ENCODE measurements around the gene SBNO2.

The SBNO2 gene

DNA sequence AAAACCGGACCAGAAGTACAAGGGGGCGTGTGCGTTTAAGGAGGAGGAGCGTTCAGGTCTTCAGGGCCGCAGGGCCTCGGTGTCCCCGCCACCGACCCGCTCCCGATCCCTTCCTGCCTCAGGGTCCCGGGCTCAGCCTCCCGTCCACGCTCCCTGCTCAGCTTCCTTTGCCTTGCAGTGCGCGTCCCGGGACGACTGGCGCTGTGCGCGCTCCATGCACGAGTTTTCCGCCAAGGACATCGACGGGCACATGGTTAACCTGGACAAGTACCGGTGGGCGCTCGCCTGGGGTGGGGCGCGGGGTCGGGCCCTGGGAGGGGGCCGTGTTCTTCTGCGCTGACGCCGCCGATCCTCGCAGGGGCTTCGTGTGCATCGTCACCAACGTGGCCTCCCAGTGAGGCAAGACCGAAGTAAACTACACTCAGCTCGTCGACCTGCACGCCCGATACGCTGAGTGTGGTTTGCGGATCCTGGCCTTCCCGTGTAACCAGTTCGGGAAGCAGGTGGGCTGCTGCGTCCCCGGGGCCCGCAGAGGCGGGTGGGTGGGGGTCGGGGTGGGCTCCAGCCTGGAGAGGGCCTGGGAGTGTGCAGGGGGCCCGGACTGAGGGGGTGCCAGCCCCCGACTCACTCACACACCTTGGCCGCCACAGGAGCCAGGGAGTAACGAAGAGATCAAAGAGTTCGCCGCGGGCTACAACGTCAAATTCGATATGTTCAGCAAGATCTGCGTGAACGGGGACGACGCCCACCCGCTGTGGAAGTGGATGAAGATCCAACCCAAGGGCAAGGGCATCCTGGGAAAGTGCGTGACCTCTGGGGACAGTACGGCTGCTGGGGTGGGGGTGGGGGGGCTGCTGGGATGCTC is 68.8 kb downstream of the SBNO2 start:
- DNase-seq (ENCODE audit: low spot score): no peak

DNA sequence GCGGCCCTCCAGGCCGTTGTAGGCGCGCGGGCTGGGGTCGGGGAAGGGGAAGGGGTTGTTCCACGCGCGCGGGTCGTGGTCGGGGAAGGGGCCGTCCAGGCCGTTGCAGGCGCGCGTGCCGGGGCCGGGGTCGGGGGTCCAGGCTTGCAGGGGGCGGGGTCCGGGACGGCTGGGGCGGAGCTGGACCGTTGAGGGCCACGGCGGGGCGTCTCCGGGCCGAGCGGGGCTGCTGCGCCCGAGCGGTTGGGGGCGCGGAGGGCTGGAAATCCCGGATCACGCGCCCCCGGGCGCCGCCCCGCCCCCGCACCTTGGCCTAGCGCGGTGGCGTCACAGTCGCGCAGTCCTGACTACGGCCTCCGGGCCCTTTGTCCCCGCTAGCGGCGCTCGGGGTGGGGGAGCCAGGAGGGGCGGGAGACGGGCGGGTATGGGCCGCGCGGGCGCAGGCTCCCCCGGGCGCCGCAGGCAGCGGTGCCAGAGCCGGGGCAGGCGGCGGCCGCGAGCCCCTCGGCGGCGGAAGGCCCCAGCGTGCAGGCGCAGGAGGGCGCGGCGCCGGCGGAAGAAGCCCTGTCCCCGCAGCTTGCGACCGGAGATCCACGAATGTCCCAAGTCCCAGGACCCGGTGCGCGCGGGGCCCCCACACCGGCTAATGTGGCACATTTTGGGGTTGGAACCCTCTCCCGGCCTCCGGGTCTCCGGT is 69.6 kb downstream of the SBNO2 start:
- DNase-seq (ENCODE audit: low spot score): peak; percentile 54

DNA sequence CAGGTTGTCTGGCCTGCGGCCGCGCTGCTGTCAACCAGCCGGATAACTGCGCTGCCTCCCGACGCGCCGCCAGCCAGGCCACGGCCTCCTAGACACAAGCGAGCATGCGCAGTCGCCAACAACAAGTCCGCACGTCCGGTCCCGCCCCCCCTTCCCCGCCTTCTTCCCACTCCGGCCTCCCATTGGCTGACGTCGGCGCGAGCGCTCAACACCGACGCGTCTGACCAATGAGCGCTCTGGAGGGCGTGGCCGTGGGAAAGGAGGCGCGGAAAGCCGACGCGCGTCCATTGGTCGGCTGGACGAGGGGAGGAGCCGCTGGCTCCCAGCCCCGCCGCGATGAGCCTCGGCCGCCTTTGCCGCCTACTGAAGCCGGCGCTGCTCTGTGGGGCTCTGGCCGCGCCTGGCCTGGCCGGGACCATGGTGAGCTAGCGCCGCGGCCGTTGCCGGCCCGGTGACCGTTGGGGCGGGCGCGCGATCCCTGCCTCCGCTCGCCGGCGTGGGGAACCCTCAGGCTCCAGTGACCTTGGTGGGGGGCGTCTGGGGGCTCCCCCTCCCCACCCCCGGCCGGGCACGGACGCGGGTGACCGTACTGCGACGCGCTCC is 70.3 kb downstream of the SBNO2 start, which contains the start of gene GPX4:
Gene GPX4, plus strand, starts transcription at position 287 of the 603 bp plus-strand sequence. Its CDS starts 50 bp downstream, at position 337.
- DNase-seq (ENCODE audit: low spot score): peak; percentile 99

DNA sequence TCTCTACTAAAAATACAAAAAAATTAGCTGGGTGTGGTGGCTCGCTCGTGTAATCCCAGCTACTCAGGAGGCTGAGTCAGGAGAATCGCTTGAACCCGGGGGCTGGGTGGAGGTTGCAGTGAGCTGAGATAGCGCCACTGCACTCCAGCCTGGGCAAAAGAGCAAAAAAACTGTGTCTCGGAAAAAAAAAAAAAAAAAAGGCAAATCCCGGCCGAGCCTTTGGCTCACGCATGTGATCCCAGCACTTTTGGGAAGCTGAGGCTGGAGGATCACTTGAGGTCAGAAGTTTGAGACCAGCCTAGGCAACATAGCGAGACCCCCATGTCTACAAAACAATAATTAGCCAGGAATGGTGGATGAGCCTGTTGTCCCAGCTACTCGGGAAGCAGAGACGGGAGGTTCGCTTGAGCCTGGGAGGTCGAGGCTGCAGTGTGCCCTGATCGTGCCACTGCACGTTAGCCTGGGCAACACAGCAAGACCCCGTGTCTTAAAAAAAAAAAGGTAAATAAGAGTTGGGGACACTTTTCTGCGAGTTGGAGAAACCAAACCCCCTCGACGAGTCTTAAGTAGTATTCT is 70.8 kb downstream of the SBNO2 start:
- DNase-seq (ENCODE audit: low spot score): no peak

DNA sequence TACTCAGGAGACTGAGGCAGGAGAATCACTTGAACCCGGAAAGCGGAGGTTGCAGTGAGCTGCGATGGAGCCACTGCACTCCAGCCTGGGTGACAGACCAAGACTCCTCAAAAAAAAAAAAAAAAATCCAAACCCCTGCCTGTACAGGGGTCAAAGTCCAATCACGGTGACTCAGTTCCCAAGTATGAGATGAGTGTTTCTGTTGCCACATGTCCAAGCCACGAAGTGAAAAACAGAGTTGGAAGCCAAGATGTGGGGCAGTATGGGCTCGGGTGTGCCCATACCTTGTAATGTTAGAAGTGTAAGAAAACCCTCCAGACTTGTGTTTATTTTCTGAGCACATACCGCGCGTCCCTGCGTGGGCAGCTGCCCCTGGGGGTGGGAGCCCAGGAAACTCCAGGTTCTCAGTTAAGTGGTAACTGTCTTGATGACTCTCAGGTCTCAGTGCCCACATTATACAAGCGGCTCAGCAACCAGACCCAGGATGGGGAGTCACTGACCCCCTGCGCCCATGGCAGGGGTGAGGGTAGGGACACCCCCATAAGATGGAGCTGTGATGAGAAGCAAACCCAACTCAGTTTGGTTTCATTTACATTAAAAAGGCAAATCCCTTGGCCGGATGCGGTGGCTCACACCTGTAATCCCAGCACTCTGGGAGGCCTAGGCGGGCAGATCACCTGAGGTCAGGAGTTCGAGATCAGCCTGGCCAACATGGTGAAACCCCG is 71.5 kb downstream of the SBNO2 start:
- no peak for DNase-seq (ENCODE audit: low spot score)

DNA sequence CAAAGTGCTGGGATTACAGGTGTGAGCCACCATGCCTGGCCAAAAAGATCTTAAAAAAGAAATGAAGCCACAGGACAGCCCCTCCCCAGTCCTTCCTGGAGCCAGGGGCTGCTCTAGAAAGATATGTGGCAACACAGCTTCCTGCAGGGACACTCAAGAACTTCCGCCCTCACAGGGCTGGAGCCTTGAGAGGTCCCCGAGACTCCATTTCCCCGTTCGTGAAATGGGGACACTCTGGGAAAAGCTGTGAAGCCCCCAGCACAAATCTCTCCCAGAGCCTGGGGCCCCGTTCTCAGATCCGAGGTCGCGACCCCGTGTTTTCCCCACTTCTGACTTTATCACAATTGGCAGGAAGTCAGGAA is 72.8 kb downstream of the SBNO2 start:
- DNase-seq (ENCODE audit: low spot score): no peak

DNA sequence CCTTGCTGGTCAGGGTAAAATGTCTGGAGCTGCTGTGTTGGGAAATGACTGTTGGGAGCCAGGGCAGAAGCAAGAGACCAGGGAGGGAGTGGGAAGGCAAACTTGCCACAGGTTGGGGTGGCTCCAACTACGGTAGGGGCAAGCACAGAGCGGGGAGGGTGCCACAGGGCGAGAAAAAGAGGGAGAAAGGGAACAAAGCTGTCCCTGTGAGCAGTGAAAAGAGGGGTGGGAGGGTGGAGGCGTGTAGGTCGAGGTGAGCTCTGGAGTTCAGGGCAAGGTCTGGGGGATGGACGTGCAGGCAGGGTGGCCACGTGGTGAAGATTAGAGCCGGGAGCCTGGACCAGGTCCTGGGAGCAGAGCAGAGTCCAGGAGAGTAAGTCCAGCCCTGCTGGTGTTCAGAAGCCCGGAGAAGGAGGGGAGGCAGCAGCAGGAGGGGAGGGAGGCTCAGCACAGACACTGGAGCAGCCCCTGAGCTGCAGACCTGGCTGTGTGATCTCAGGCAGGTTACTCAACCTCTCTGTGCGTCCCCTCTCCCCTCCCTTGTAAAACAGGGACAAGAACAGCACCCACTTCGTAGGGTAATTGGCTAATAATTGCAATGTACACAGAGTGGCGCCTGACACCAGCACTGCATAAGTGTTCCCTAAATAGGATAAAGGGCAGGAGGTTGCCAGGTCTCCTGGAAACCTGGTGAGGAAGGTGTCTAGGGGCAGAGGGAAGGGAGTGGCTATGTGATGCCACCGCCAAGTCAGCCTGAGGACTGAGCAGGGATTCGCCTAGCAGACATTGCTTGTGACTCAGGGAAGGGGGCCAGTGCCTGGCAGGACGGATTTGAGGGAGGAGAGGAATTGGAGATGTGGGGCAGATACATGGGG is 75.7 kb downstream of the SBNO2 start:
- no peak for DNase-seq (ENCODE audit: low spot score)

DNA sequence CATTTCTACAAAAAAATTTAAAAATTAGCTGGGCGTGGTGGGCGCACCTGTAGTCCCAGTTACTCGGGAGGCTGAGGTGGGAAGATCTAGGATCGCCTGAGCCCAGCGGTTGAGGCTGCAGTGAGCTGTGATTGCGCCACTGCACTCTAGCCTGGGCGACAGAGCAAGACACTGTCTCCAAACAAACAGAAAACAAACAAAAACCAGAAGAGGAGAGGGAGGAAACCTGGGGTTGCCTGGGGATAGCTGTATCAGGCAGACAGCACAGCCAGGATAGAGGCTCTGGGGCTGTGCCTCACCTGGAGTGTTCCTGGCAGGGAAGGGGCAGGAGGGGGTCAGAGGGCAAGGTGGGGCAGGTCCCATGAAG is 76.3 kb downstream of the SBNO2 start:
- DNase-seq (ENCODE audit: low spot score): no peak

DNA sequence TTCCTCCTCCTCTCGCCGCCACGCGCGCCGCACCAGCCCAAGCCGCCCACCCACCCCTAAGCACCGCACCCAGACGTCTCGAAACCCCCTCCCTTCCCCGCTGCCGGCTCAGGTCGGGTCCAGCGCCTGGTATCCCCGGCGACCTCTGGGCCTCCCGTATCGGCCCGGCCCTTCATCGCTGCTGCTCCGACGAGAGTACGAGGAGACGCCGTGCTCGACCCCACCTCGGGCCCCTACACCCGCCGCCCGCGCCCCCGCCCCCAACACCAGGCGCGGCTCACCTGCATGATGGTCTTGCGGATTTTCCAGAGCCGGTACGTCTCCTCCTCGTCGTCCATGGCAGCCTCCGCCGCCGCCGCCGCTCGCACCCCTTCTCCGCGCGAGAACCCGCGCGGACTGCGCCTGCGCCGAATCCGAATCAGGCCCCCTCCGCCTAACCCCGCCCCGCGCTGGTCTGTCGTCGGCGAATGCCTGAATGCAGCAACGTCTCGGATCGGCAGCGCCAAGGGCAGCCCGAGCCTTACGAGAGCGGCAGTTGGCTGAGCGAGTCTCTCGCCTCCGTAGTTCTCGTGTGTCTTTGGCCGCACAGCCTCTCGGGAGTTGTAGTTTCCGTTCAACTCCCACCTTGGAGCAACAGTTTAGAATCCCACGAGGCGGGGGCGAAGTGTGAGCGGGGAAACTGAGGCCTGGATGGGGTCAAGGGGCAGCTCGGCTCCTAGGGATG is 78.9 kb downstream of the SBNO2 start, which contains the start of gene POLR2E:
Gene POLR2E, minus strand, starts transcription at position 398 of the 724 bp plus-strand sequence. Its CDS starts 60 bp downstream, at position 338.
- DNase-seq (ENCODE audit: low spot score): peak; percentile 99

DNA sequence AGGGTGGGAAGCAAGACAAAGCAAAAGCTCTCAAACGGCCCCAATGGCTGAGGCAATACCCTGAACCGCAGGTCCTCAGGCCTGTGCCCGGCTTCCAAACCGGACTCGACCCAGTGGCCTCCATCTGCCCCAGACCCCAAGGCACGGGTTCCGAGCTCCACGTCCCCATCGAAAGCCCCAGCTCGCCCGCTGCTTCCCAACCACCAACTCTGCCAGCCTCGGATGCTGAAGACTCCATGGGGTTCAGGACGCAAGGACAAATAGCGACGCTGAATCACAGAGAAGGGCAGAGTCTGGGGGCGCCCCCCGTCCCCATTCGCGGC is 79.5 kb downstream of the SBNO2 start:
- DNase-seq (ENCODE audit: low spot score): no peak

DNA sequence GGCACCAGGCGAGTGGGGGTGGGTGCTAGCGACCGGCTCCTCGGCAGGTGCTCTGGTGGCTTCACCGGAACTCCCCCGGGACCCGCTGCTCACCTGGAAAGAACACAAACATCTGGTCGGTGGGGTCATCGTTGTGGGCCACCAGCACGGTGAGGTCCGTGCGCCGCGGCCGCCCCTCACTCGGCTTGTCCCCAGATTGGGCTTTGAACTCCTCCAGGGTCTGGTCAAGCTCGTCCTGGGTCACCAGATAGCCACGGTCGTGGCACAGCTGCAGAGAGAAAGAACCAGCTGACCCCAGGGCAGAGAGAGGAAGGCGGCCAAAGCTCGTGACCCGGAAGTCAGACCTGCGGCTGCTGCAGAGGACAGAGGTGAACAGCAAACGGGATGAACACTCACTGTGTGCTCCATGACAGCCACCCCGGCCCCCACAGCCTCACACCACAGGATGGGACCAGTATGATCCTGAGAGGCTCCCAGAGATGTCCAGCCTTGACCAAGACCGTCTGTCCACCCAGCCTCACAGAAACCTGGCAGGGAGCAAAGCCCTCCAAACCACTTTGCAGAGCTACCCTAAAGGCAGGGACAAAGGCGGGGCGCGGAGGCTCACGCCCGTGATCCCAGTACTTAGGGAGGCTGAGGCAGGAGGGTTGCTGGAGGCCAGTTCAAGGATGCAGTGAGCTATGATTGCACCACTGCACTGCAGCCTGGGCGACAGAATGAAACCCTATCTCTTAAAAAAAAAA is 80.1 kb downstream of the SBNO2 start:
- DNase-seq (ENCODE audit: low spot score): no peak

DNA sequence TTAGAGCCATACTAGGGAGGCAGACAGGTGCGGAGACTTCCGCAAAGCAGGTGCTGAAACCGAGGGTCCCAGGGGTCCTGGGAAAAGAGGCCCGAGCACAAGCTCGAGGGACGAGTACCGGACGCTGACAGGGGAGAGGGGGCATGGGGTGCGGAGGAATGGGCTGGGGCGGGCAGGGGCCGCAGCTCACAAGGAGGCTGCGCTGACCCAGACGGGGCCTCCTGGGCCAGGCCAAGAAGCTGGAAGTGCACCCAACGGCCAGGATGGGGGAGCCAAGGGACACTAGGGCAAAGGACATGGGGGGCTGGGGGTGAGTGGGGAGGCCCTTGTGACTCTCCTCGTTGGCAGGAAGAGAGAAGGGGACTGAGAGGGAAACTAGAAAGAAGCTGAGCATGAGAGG is 80.7 kb downstream of the SBNO2 start:
- DNase-seq (ENCODE audit: low spot score): no peak

DNA sequence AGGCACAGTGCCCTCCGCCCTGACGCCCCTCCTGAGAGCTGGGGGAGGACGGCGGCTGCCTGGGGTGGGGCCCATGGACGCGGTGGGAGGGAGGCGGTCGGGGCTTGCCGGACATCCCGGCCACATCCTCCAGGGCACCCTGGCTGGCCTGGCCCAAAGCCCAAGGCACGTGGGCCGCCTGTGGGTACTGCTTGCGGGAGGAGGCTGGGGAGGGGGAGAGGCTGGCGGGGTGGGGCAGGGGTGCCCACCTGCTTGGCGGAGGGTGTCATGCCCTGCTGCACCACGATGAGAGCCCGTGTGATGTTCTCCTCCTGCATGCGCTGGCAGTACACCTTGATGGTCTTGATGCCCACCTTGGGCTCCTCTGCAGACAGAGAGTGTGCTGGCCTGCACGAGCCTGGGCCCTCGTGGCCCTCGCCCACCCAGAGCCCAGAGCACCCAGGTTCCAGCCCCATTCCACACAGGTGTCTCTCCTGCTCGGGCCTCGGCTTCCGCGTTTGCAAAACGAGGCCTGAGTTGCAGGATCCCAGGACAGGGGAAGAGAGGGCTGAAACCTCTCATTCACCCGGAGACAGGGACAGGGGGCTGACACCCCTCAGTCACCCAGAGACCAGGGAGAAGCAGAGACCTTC is 82.4 kb downstream of the SBNO2 start:
- DNase-seq (ENCODE audit: low spot score): no peak

DNA sequence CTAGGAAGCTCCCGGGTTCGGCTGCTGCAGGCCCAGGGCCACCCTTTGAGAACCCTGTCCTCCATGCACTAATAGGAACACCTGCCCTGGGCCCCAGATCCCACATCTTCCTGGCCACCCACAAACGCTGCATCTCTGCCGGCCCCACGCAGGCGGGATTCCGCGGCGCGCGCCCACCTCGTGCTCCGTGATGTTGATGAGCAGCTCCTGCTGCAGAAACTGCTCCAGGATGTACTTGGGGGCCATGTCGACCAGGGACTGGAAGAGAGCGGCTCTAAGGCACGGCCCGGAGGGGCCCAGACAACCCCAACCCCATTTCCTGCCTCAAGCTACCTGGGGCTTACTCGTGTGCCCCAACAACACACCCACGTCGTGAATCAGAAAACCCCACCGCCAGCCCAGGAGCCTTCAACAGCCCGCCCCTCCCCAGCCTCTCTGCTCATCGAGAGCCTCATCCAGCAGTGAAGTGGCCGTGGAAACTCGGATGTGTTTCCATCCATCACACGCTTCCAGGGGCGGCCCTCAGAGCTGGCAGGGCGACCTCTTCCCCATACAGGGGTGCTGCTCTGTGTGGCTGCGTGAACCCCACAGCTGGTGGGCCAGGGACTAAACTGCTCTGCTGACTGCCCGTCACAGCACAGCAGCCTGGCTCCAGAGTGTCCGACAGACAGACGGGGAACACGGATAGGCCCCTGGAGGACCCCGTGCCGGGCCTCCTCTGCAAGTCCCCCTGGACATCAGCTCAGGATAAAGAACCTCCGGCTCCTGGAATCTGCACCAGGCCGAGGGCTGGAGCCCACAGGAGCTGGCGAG is 83.1 kb downstream of the SBNO2 start:
- DNase-seq (ENCODE audit: low spot score): no peak

DNA sequence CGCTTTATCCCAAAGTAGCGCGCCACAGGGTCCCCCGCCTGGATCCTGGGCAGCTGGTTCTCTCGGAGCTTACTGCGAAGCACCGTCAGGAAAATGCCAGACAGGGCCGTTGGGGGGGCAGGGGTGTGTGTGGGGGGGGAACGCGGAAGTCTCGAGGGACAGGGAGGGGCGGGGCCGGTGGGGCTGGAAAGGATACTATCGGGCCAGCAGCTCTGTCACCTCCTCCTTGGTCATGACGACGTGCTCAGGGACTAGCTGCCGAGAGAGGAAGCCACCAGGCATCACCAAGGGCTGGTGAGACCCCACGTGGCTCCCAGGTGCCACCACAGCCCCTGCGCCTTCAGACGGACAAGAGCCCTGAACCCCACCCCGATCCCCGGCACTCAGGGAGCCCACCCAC is 84.2 kb downstream of the SBNO2 start:
- DNase-seq (ENCODE audit: low spot score): no peak

DNA sequence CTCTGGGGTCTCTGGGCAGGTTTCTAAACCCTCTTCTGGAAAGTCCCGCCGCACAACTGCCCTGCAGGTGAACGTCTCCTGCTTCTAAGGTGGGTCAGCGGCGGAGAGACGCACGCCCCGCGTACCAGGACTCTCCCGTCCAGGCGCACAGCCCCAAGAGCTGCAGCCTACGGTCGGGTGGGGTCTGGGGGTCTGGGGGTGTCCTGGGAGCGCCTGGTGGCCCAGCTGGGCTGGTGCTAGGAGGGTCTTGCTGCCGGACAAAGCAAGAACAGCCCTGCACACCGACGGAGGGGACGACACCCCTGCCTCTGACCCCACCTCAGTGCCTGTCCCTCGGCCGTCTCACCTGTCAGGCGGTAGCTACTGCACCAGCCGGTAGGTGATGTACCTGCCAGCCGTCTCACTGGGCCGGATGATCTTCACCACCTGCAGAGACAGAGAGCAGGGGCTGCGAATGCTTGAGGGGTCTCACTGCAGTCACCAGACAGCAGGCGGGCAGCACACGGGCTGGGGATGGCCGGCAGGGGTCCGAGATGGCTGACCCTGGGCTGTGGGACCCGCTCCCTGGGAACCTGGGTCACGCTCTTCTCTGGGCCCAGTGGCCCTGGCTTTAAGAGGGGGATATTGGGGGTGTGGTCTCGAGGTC is 84.8 kb downstream of the SBNO2 start:
- DNase-seq (ENCODE audit: low spot score): no peak

DNA sequence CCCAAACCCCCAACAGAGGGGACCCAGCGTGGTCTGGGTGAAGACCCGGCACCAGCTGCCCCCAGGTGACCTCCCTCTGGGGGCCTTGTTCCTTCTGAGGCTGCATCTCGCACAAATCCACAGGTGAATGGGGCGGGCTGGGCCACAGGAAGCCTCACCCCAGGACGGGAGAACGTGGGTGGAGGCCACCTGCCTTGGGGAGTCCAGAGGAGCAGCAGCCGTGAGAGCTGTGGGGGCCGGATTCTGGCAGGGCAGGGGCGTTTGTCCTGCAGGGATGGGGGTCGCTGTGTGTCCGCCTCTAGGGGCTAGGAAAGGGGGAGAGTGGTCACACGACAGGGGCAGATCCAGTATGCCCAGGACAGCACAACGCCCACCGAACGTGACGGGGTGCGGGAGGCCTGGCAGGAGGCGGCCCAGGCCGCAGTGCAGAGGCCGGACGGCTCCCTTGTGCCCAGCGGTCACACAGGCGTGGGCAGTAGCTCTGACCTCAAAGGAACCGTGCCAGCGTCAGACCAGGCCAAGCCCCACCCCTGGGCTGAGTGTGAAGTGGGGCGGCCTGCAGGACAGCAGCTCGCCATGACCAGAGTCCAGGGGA is 85.6 kb downstream of the SBNO2 start:
- DNase-seq (ENCODE audit: low spot score): no peak
